Duodenal mucosa (tissue), 2 donors: ENCODE data around the gene IL18R1.

Source experiments
- H3K27ac ChIP-seq: one replicate; pipeline ENCODE4 v1.7.0; 2013; ENCODE audit warnings: low read depth, low read length
- H3K27me3 ChIP-seq, 2 donors: one replicate each; pipeline ENCODE4 v1.7.0; 2013; ENCODE audit warnings: low read length in 2 of 2, control low read depth in 1 of 2; ENCODE audit not compliant: insufficient read depth in 2 of 2, control insufficient read depth in 1 of 2
- H3K36me3 ChIP-seq, 2 donors: one replicate each; pipeline ENCODE4 v1.7.0; 2013; ENCODE audit warnings: low read length in 2 of 2, control low read depth in 1 of 2; ENCODE audit not compliant: insufficient read depth in 2 of 2, control insufficient read depth in 1 of 2
- H3K4me1 ChIP-seq, 2 donors: one replicate each; pipeline ENCODE4 v1.7.0; 2013; ENCODE audit warnings: low read length in 2 of 2, control low read depth in 1 of 2; ENCODE audit not compliant: insufficient read depth in 2 of 2, control insufficient read depth in 1 of 2
- H3K4me3 ChIP-seq, 2 donors: one replicate each; pipeline ENCODE4 v1.7.0; 2013; ENCODE audit warnings: low read length in 2 of 2, low read depth in 1 of 2
- H3K9ac ChIP-seq, 2 donors: one replicate each; pipeline ENCODE4 v1.7.0; 2013; ENCODE audit warnings: low read length in 2 of 2, low read depth in 1 of 2
- H3K9me3 ChIP-seq, 2 donors: one replicate each; pipeline ENCODE4 v1.7.0; 2013; ENCODE audit warnings: low read length in 2 of 2, control low read depth in 1 of 2; ENCODE audit not compliant: control insufficient read depth in 1 of 2

The IL18R1 gene

DNA sequence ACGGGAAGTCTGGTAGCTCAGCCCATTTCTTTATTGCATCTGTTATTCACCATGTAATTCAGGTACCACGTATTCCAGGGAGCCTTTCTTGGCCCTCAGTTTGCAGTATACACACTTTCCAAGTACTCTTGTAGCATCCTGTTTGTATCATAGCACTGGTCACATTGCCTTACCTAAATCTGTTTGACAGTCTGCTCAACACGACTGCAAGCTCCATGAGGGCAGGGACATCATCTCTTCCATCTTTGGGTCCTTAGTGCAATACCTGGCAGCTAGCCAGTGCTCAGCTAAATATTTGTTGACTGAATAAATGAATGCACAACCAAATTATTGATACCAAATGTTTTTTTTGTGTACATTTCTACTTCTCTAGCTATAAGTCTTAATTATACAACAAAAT lies 11.2 kb upstream of the IL18R1 start:
- H3K36me3 ChIP-seq, result no peaks in the 10 kb centered on the region
- H3K27me3 ChIP-seq, result no peaks in the 10 kb centered on the region
- no peak overlapping the region for H3K9ac ChIP-seq
- no peaks in the 10 kb centered on the region for H3K9me3 ChIP-seq
- no peak overlapping the region for H3K27ac ChIP-seq
- no peaks in the 10 kb centered on the region for H3K4me1 ChIP-seq
- H3K4me3 ChIP-seq, result no peak overlapping the region

DNA sequence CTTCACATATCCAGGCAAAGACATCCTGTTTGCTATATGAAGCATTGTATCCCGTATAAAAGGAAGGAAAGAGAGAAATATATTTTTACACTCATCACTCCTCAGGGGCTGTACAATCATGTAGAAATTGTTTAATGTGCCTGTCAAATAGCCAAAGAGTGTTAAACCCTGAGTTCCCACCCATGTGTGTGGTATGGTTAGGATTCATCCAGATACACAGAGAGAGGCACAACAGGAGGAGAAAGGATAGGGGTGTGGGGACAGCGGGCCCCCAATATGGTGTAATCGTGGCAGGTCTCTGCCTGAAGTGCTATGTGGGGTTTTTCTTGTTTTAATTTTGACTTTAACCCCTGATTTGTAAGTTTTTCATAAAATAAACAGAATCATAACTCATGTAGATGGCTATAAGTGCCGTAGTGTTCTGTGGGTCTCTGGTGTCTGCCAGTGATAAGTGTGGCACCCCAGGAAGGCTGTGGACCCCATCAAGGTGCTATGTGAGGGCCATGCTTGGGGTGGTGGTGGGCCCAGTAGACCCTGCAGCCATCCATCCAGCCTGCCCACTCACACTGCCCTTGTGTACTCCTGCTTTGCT lies 10.2 kb upstream of the IL18R1 start:
- H3K9me3 ChIP-seq, result no peaks in the 10 kb centered on the region
- H3K4me1 ChIP-seq, result no peaks in the 10 kb centered on the region
- H3K9ac ChIP-seq, result no peak overlapping the region
- H3K36me3 ChIP-seq, result no peaks in the 10 kb centered on the region
- H3K27me3 ChIP-seq, result no peaks in the 10 kb centered on the region
- no peak overlapping the region for H3K27ac ChIP-seq
- H3K4me3 ChIP-seq, result no peak overlapping the region

DNA sequence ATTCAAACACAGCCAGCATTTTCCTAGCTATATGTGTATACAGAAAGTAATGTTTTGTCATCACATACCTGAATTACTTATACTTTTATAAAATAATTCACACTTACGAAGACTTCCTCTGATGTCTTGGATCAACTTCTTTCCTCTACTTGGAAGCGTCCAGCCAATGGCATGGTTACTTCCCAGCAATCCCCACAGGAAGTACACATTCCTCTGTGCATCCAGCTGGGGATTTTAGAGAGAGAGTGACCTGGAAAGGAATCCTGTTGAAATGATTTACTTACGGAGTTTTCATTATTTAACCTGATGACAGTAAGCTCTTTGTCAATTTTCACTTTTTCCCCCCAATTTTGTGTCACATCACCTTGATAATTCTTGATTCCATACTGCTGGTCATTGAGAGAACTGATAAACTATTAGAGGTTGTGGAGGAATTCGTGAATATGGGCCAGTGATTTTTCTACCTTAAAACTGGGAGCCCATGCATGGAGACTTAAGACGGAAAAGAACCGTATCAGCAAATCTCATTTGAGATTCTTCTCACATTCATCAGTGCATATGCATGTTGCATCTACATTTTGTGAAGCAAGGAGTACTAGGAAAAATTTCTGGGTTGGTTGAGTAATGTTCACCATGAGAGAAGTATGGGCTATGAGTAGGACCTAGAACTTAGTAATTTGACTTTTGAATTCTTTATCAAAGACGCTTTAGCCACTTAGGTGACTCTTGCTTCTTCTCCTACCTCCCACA lies 9.0 kb upstream of the IL18R1 start:
- Histone ChIP-seq H3K9me3 (no peaks in the 10 kb centered on the region), H3K27ac (no peak overlapping the region), H3K4me3 (no peak overlapping the region), H3K27me3 (no peaks in the 10 kb centered on the region), H3K9ac (no peak overlapping the region), H3K36me3 (no peaks in the 10 kb centered on the region), H3K4me1 (no peaks in the 10 kb centered on the region)

DNA sequence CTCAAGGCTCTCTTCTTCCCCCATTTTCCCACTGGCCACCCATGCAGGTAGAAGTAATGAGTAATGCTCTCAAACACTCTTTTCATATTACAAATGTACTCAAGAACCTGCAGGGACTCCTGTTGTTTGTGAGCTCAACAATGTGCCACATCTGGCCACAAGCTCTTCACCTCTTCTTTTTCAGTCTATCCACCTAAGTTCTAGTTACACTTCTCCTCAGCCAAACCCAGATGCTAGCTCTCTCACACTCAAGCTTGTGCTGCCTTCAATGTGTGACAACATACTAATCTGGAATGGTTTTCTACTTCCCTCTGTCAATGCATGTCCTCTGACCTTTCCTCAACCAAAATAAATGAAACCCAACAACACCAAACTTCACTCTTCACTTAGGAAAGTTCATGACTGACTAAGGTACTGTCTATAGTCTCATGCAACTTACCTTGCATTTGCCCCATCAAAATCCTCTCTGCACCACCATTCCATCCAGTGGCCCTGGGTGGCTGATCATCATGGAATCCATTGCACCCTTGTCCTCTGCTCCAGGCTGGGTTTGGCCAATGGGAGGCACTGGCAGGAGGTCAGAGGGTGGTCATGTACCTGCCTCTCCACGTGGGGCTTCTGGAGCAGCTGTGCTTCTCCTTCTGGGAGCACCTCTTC lies 5.3 kb upstream of the IL18R1 start:
- Histone ChIP-seq H3K9me3 (no peaks in the 10 kb centered on the region), H3K9ac (no peak overlapping the region), H3K36me3 (no peaks in the 10 kb centered on the region), H3K4me3 (no peak overlapping the region), H3K27me3 (no peaks in the 10 kb centered on the region), H3K27ac (no peak overlapping the region), H3K4me1 (no peaks in the 10 kb centered on the region)

DNA sequence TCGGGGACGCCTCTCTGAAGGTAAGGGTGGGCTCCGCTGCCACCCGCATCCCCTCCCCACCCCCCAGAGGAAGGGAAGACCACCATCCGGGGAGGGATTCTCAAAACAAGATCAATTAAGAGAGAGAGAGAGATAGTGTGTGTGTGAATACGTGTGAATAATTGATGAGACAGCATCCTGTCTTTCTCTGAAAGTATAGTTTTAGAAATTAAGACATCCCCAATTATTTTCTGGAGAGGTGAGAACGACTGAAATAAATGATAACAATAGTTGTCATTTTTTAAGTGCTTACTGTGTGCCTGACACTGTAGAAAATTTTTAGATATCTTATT lies 751 bp downstream of the IL18R1 start:
- Histone ChIP-seq H3K36me3 (no peaks in the 10 kb centered on the region), H3K27me3 (no peaks in the 10 kb centered on the region), H3K9ac (peak overlapping the region; percentile 74), H3K4me1 (no peaks in the 10 kb centered on the region), H3K9me3 (no peaks in the 10 kb centered on the region), H3K27ac (no peak overlapping the region), H3K4me3 (peak overlapping the region; percentile 82 to 92)

DNA sequence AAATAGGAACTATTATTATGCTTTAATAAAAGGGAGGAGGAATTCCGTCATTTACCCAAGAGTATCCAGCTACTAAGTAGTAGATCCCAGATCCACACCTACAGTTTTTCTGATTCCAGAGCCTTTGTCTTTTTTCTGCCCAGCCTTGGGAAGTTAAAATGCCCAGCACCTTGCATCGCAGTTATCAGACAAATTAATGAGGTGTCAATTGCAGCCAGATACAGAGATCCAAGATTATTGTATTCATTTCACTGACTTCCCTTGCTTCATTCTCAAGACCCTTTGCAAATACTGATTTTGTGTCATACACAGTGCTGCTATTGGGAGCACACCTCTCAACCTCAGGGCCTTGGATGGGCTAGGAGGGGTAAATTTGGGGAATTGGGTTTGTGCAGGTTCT lies 1.1 kb downstream of the IL18R1 start:
- Histone ChIP-seq H3K4me1 (no peaks in the 10 kb centered on the region), H3K27ac (no peak overlapping the region), H3K9me3 (no peaks in the 10 kb centered on the region), H3K36me3 (no peaks in the 10 kb centered on the region), H3K4me3 (peak overlapping the region; percentile 82 to 92), H3K27me3 (no peaks in the 10 kb centered on the region), H3K9ac (peak overlapping the region; percentile 2 to 74)

DNA sequence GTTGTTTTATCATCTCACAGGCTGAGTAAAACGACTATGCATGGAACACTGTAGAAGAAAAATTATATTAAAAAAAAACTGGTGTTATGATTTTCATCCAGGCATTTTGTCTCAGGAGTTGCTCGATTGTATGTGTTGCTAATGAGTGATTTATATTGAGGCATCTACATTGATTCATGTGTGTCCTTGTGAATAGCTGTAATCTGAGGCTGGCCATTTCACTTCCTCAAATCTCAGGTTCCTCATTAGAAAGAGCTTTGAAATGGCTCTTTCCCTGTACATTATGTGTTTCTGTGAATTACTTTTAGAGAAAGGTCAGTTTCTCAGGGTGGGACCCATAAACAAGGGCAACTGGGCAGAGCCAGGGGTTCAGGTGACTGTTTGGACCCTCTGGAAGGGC lies 2.3 kb downstream of the IL18R1 start:
- Histone ChIP-seq H3K27me3 (no peaks in the 10 kb centered on the region), H3K9me3 (no peaks in the 10 kb centered on the region), H3K36me3 (no peaks in the 10 kb centered on the region), H3K4me3 (no peak overlapping the region), H3K4me1 (no peaks in the 10 kb centered on the region), H3K9ac (no peak overlapping the region), H3K27ac (no peak overlapping the region)

DNA sequence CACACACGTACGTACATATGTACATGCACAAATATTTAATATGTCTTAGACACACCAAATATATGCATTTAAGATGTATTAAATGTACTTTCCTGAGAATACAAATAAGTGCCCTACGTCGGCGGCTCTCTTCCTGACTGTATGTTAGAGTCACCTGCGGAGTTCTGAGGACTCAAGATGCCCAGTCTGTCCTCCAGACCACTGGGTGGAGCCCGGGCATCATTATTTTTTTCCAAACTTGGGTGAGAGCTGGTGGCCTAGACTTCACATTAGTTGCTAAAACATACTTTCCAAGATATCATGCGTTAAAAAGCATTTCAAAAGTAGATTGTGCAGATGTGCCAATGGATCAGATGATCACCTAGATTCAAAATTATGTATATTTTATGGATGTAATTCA lies 2.9 kb downstream of the IL18R1 start:
- H3K4me1 ChIP-seq, result no peaks in the 10 kb centered on the region
- peaks cover 0 to 1% of the 10 kb centered on the region in 2 donors for H3K36me3 ChIP-seq
- no peak overlapping the region for H3K9ac ChIP-seq
- H3K4me3 ChIP-seq, result peak overlapping the region in 1 of 2 donors; percentile 11
- H3K27me3 ChIP-seq, result no peaks in the 10 kb centered on the region
- H3K9me3 ChIP-seq, result no peaks in the 10 kb centered on the region
- no peak overlapping the region for H3K27ac ChIP-seq

DNA sequence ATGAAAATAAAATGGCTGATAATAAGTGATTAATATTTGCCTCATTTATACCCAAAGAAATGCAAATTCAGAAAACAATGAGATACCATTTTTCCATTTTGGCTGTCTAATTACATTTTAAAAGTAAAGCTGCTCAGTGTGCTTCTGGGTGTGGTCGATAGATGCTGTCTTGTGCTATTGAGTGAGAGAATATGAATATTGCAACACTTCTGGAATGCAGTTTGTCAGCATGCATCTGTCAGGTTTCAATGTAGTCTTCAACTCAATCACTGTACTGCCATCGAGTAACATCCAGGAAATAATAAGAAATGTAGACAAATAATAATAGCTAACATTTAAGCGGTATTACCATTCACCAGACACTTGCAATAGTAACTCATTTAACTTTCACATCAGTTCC lies 3.9 kb downstream of the IL18R1 start:
- no peak overlapping the region for H3K9ac ChIP-seq
- H3K4me1 ChIP-seq, result no peaks in the 10 kb centered on the region
- H3K9me3 ChIP-seq, result no peaks in the 10 kb centered on the region
- H3K27me3 ChIP-seq, result no peaks in the 10 kb centered on the region
- H3K27ac ChIP-seq, result no peak overlapping the region
- peaks cover 0 to 9% of the 10 kb centered on the region in 2 donors for H3K36me3 ChIP-seq
- H3K4me3 ChIP-seq, result no peak overlapping the region

DNA sequence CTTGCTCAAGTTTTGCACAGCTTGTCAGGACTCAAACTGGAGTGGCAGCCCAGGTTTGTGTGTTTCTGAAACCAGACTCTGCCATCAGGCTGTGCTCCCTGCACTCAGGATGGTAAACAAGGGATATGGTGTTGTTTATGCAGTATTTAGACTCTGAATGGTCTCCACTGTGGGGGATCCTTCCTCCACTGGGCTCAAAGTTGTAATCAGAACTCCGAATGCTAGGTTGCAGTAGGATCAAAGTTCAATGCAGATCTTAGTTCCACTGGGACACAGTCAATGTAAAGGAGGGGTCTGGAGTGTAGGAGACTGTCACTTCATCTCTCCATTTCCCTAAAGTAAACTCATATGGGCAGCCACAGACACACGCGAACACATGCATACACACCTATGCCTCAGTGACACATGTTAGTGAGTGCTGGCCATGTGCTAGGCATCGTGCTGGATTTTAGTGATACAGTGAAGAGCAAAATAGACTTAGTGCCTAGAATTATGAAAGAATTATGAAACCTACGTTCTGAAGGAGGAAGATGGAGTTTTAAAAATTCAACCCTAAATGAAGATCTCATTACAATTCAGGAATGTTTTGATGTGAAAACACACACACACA lies 6.1 kb downstream of the IL18R1 start:
- Histone ChIP-seq H3K27ac (no peak overlapping the region), H3K9ac (no peak overlapping the region), H3K36me3 (peaks cover 0 to 9% of the 10 kb centered on the region in 2 donors)

More for the DNA sequence above, 6.1 kb downstream of the IL18R1 start:
- H3K27me3 ChIP-seq, result no peaks in the 10 kb centered on the region
- H3K4me3 ChIP-seq, result no peak overlapping the region
- H3K4me1 ChIP-seq, result no peaks in the 10 kb centered on the region
- no peaks in the 10 kb centered on the region for H3K9me3 ChIP-seq
